GM20000 (cell line): ENCODE results near the gene ASTN2.
"Not testable (repeated sequence)": the region's sequence is repeated elsewhere in the genome, so short reads cannot be mapped to it uniquely, and the experiment has no call there.

ENCODE experiments used
- DNase-seq: peaks from one replicate; pipeline ENCODE4 v3.0.0; 2012; ENCODE audit warnings: low spot score
- TF ChIP-seq, protein P1 (sequence below): IDR thresholded peaks from 2 replicates; pipeline ENCODE4 v1.5.1; 2012; ENCODE audit warnings: mild to moderate bottlenecking, control low read depth; ENCODE audit errors: extremely low read depth, missing control alignments

ASTN2 gene

DNA sequence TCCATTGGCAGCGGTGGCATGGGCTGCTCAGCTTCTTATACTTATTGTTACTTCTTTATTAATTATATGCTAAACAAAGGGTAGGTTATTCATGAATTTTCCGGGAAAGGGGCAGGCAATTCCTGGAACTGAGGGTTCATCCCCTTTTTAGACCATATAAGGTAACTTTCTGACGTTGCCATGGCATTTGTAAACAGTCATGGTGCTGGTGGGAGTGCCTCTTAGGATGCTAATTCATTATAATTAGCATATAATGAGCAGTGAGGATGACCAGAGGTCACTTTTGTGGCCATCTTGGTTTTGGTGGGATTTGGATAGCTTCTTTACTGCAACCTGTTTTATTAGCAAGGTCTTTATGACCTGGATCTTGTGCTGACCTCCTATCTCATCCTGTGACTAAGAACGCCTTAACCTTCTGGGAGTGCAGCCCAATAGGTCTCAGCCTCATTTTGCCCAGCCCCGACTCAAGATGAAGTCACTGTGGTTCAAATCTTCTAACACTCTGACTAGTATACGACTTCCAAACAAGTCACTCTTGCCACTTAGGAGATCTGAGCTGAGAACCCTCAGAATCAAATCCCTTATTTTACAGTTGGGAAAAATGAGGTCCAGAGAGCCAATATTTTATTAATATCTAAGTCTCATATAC lies 490.3 kb downstream of the ASTN2 start:
- TF ChIP-seq, protein P1, sequence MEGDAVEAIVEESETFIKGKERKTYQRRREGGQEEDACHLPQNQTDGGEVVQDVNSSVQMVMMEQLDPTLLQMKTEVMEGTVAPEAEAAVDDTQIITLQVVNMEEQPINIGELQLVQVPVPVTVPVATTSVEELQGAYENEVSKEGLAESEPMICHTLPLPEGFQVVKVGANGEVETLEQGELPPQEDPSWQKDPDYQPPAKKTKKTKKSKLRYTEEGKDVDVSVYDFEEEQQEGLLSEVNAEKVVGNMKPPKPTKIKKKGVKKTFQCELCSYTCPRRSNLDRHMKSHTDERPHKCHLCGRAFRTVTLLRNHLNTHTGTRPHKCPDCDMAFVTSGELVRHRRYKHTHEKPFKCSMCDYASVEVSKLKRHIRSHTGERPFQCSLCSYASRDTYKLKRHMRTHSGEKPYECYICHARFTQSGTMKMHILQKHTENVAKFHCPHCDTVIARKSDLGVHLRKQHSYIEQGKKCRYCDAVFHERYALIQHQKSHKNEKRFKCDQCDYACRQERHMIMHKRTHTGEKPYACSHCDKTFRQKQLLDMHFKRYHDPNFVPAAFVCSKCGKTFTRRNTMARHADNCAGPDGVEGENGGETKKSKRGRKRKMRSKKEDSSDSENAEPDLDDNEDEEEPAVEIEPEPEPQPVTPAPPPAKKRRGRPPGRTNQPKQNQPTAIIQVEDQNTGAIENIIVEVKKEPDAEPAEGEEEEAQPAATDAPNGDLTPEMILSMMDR: no peak
- no peak for DNase-seq

DNA sequence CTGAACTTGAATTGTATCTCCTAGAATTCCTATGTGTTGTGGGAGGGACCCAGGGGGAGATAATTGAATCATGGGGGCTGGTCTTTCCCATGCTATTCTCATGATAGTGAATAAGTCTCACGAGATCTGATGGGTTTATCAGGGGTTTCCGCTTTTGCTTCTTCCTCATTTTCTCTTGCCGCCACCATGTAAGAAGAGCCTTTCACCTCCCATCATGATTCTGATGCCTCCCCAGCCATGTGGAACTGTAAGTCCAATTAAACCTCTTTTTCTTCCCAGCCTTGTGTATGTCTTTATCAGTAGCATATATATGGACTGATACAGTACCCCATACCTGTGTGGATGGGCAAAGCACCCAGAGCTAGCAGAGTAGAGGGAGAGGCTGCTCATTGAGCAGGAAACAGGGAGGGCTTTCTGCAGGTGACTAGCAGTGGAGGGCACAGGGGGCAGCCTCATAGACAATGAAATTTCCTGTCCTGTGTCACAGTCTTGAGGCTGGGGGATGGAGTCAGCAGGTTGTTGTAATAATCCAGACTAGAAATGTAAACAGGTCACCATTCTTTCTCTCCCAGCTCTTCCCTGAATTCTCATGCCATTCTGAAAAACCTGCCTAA lies 496.9 kb downstream of the ASTN2 start:
- not testable (repeated sequence) for DNase-seq

DNA sequence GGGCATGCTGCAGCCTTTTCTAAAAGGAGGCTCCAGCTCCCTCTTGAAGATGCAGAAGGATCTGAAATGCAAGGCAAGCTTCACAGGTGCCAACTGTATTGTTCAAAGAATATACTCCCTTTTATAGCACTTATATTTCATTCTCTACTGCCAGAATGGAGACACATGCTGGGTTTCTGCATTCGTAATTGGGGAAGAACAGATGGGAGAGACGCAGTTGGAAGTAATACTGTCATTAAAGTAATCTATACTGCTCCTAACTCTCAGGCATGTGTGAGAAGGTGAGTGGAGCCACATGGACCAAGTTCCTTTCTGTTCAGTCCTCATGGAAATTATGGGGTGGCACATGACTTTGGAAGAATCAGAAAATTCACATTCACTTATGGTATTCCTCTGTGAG lies 501.3 kb downstream of the ASTN2 start:
- no peak for DNase-seq
- TF ChIP-seq, protein P1: no peak

DNA sequence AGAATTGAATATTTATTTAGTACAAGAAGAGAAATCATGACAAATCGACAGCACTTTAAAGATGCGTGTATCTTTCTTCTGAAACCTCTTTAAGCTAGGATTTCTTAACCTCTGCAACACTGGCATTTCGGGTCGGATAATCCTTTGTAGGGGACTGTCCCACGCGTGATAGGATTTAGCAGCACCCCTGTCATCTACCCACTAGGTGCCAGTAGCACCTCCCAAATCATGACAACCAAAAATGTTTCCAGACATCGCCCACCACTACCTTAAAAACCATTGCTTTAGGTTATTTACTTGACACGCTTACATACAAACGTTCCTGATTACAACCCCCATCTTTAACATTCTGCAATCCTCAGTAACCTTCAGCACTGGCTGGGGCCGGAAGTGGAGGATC lies 504.7 kb downstream of the ASTN2 start:
- DNase-seq: no peak

DNA sequence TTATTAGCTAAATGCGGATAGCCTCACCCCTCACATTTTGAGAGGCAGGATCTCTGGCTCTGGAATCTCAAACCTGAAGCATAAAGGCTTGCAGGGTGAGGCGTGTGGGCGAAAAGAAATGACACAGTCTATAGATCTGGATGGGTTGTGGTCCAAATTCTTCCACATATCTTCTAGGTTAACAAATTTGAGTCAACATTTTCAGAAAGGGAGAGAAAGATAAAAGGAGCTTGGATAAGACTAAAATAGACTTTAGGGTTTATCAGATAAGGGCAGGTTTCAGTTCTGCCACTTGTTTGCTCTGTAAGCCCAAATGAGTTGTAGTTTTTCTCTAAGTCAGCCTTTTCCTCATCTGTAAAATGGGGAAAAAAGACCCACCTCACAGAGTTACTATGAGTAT lies 506.9 kb downstream of the ASTN2 start:
- TF ChIP-seq, protein P1: no peak
- DNase-seq: no peak

More for the DNA sequence above, 504.7 kb downstream of the ASTN2 start:
- TF ChIP-seq, protein P1: no peak

DNA sequence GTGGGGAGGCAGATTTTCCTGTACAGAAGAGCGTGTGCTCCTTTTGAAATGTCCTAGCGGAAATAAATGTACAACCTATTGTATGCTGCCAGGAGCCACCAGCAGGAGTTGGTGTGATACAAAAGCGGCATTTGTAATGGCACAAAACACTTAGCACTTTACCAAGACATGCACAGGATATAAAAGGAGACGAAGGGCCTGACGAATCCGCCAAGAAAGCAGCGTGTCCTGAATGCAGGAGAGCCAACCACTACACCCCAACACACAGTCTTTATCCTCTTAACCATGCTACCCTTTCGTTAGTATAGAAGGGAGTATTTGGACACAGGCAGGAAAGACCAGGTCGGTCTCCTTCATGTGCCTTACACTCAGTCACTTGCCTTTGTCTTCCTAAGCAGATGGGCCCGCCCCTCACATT lies 509.7 kb downstream of the ASTN2 start:
- DNase-seq: no peak
- TF ChIP-seq, protein P1: no peak

DNA sequence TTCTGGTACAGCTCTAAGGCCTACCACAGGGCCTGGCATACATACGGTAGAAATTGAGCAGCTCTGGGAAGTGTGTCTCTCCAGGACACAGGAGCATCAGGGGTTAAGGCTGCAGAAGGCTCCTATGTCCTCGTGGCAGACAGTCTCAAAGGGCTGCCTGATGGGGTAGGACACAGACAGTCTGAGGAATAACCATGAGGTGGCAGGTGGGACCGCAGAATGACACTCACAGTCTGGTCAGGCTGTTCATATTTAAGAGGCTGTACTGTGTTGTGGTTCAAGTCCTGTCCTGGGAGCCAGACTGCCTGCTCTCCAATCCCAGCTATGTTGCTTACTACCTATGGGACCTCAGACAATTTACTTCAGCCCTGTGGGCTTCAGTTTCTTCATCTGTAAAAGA lies 510.7 kb downstream of the ASTN2 start:
- DNase-seq: no peak
- TF ChIP-seq, protein P1: no peak

DNA sequence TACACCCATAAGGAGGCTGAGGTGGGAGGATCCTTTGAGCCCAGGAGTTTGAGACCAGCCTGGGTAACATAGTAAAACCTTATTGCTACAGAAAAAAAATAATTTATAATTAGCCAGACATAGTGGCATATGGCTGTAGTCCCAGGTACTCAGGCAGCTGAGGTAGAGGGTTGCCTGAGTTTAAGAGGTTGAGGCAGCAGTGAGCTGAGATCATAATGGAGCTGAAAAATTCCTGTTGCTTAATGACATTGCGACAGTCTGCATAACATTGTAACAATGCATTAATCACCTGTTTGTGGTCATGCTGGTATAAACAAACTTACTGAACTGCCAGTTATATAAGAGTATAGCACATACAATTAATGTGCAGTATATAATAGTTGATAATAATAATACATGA lies 513.6 kb downstream of the ASTN2 start:
- DNase-seq: no peak
- TF ChIP-seq, protein P1: no peak
